Gastroesophageal sphincter (tissue), 4 donors: ENCODE results near the gene TBC1D14. TPM values are rescaled to one million over a fixed set of nuclear protein-coding genes. Genes with fewer than 3 reads are reported as not detected.

Experiments used
- ATAC-seq: fragments of 150-250 bp; one replicate; pipeline ENCODE4 v1.9.1; 2016; ENCODE audit warnings: mild to moderate bottlenecking, moderate library complexity
- H3K27ac ChIP-seq, 4 donors: fragments of 200-600 bp; sonication (generic) in 3 of 4; 1 replicate in 3 of 4; 2 replicates in 1 of 4; pipeline ENCODE4 v1.5.1; 2016 to 2019
- H3K27me3 ChIP-seq: fragments of 200-600 bp; sonication (generic); one replicate; pipeline ENCODE4 v1.5.1; 2019
- H3K36me3 ChIP-seq, 2 donors: fragments of 200-600 bp; sonication (generic); one replicate each; pipeline ENCODE4 v1.5.1; 2019; ENCODE audit warnings: control low read depth in 1 of 2
- H3K4me1 ChIP-seq, 3 donors: fragments of 200-600 bp; sonication (generic); 1 replicate in 2 of 3; 2 replicates in 1 of 3; pipeline ENCODE4 v1.5.1; 2016 to 2019; ENCODE audit warnings: control low read depth in 2 of 3
- H3K4me3 ChIP-seq, 2 donors: fragments of 200-600 bp; sonication (generic); one replicate each; pipeline ENCODE4 v1.5.1; 2019; ENCODE audit warnings: mild to moderate bottlenecking in 1 of 2, moderate library complexity in 1 of 2
- H3K9me3 ChIP-seq, 3 donors: fragments of 200-600 bp; sonication (generic); one replicate each; pipeline ENCODE4 v1.5.1; 2017 to 2019; ENCODE audit warnings: control low read depth in 2 of 3
- CTCF ChIP-seq, 4 experiments: fragments of 200-600 bp in 2 of 4; fragments of 450-650 bp in 2 of 4; sonication (generic) in 1 of 4; IDR thresholded peaks; one replicate each; pipeline ENCODE4 v1.5.1; 2017 to 2019; ENCODE audit warnings: antibody characterized with exemption in 4 of 4, mild to moderate bottlenecking in 2 of 4, moderate library complexity in 2 of 4
- EP300 ChIP-seq: sonication (generic); formaldehyde crosslinking; IDR thresholded peaks from one replicate; pipeline ENCODE4 v1.6.1; 2017; ENCODE audit warnings: antibody characterized with exemption, mild to moderate bottlenecking
- POLR2A ChIP-seq, 2 donors: fragments of 450-650 bp; IDR thresholded peaks; one replicate each; pipeline ENCODE4 v1.6.1; 2017; ENCODE audit warnings: antibody characterized with exemption in 2 of 2, mild to moderate bottlenecking in 2 of 2, moderate library complexity in 1 of 2
- POLR2AphosphoS5 ChIP-seq: sonication (generic); formaldehyde crosslinking; IDR thresholded peaks from one replicate; pipeline ENCODE4 v1.6.1; 2017; ENCODE audit warnings: antibody characterized with exemption
- WGBS, 2 donors: methylation state at CpG; one replicate each; pipeline ENCODE4 v1.1.5; 2018; ENCODE audit warnings: low coverage in 1 of 2; 5-methylcytosine and 5-hydroxymethylcytosine counted together
- total RNA-seq, 4 donors: library from RNA; depleted of rRNA; stranded (reverse); fragments of >200 nt; gene quantifications; one replicate each; pipeline ENCODE4 v1.1.0, GENCODE V29; 2016

Gene TBC1D14
- total RNA-seq, 4 donors from 2014 or later: 42.5 to 54.2 (median 45.0) TPM

- Histone ChIP-seq H3K4me3 (no peak overlapping the region), H3K27me3 (no peaks in the 10 kb centered on the region), H3K27ac (no peak overlapping the region), H3K36me3 (peaks cover 0 to 93% of the 10 kb centered on the region in 2 donors), H3K4me1 (no peaks in the 10 kb centered on the region), H3K9me3 (no peaks in the 10 kb centered on the region)
- no peak for ATAC-seq
- TF ChIP-seq POLR2AphosphoS5 (no peak), POLR2A (IDR thresholded peaks at IDR 0.05) (no peak), CTCF (IDR thresholded peaks at IDR 0.05) (no peak), EP300 (no peak)
- WGBS, 2 donors: 77 to 97% methylated on average over 5 to 8 of the region's 13 CpGs
Measured at GRCh38 chr4:7021930-7022664, 112.5 kb downstream of the TBC1D14 start.

GRCh38 chr4:7023486-7023885, 113.9 kb downstream of the TBC1D14 start:
- no peak overlapping the region for H3K27ac ChIP-seq
- no peaks in the 10 kb centered on the region for H3K9me3 ChIP-seq
- 80% methylated on average over 1 to 2 of the region's 16 CpGs for WGBS, 2 donors
- H3K27me3 ChIP-seq: no peaks in the 10 kb centered on the region
- H3K4me3 ChIP-seq: no peak overlapping the region
- peaks cover 0 to 93% of the 10 kb centered on the region in 2 donors for H3K36me3 ChIP-seq
- ATAC-seq: no peak
- TF ChIP-seq CTCF (IDR thresholded peaks at IDR 0.05): no peak
- no peak for TF ChIP-seq EP300
- no peak for TF ChIP-seq POLR2A (IDR thresholded peaks at IDR 0.05)
- TF ChIP-seq POLR2AphosphoS5: no peak
- no peaks in the 10 kb centered on the region for H3K4me1 ChIP-seq

- 87 to 100% methylated on average over 2 to 3 of the region's 12 CpGs for WGBS, 2 donors
- no peak overlapping the region for H3K4me3 ChIP-seq
- no peak for ATAC-seq
Measured at GRCh38 chr4:7023901-7024300, 114.3 kb downstream of the TBC1D14 start.

GRCh38 chr4:7024336-7024890, 114.8 kb downstream of the TBC1D14 start:
- H3K36me3 ChIP-seq: peaks cover 0 to 93% of the 10 kb centered on the region in 2 donors
- ATAC-seq: no peak
- no peaks in the 10 kb centered on the region for H3K27me3 ChIP-seq
- TF ChIP-seq EP300 (no peak), POLR2AphosphoS5 (no peak), POLR2A (IDR thresholded peaks at IDR 0.05) (no peak), CTCF (IDR thresholded peaks at IDR 0.05) (no peak)
- H3K27ac ChIP-seq: no peak overlapping the region
- 92% methylated on average over 8 of the region's 19 CpGs; no CpG with 5 or more reads in 1 of the 2 donors for WGBS, 2 donors
- no peaks in the 10 kb centered on the region for H3K4me1 ChIP-seq
- H3K9me3 ChIP-seq: no peaks in the 10 kb centered on the region
- H3K4me3 ChIP-seq: no peak overlapping the region

More at GRCh38 chr4:7023901-7024300, 114.3 kb downstream of the TBC1D14 start:
- Histone ChIP-seq H3K27me3 (no peaks in the 10 kb centered on the region), H3K9me3 (no peaks in the 10 kb centered on the region), H3K36me3 (peaks cover 0 to 93% of the 10 kb centered on the region in 2 donors), H3K4me1 (no peaks in the 10 kb centered on the region), H3K27ac (no peak overlapping the region)
- TF ChIP-seq CTCF (IDR thresholded peaks at IDR 0.05): no peak
- TF ChIP-seq POLR2AphosphoS5: no peak

- TF ChIP-seq POLR2A (IDR thresholded peaks at IDR 0.05) (no peak), POLR2AphosphoS5 (no peak), CTCF (IDR thresholded peaks at IDR 0.05) (no peak)
- H3K27me3 ChIP-seq: no peaks in the 10 kb centered on the region
- peaks cover 0 to 98% of the 10 kb centered on the region in 2 donors for H3K36me3 ChIP-seq
- no peak overlapping the region for H3K4me3 ChIP-seq
- H3K4me1 ChIP-seq: no peaks in the 10 kb centered on the region
- H3K27ac ChIP-seq: no peak overlapping the region
- 50 to 81% methylated on average over 2 to 5 of the region's 28 CpGs for WGBS, 2 donors
- no peaks in the 10 kb centered on the region for H3K9me3 ChIP-seq
- ATAC-seq: no peak
Measured at GRCh38 chr4:7025040-7025602, 115.5 kb downstream of the TBC1D14 start.
